ENCODE data around the gene ALDH3B1.

DNA sequence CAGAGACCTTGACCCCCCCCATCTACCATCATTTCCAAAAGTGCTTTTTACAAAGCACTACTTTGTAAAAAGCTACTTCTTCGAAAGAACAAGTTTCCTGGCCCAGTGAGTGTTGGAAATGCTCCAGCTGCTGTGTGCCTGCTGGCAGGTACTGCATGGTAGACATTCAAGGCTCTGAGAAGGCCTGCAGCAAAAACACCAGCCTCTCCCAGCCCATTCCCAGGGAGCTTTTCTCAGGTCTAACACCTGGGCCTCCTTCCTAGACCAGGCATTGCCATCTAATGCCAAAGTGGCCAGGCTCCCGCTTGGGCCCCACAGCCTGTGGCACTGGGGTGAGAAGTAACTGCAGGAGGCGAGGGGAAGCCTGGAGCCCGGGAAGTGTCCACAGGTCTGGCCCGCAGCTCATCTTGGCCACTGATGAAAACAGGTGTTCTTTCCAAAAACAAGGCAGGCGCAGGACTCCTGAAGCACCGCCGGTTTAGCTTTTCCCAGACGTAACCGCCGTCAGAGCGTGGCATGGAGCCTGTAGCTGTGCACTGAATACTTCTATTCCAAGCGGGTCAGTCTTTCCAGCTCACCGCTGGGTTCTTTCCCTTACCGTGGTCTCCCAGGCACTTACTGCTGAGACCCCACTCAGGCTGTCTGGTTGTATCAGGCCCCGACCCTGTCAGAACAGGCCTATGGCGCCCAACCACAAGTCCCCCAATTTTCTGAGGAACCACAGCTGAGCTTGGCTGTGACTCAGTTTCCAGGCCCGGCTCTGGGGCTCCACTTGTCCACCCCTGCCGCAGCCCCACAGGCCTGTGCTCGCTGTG is 27.5 kb downstream of the ALDH3B1 start:
- TF ChIP-seq, protein P1, sequence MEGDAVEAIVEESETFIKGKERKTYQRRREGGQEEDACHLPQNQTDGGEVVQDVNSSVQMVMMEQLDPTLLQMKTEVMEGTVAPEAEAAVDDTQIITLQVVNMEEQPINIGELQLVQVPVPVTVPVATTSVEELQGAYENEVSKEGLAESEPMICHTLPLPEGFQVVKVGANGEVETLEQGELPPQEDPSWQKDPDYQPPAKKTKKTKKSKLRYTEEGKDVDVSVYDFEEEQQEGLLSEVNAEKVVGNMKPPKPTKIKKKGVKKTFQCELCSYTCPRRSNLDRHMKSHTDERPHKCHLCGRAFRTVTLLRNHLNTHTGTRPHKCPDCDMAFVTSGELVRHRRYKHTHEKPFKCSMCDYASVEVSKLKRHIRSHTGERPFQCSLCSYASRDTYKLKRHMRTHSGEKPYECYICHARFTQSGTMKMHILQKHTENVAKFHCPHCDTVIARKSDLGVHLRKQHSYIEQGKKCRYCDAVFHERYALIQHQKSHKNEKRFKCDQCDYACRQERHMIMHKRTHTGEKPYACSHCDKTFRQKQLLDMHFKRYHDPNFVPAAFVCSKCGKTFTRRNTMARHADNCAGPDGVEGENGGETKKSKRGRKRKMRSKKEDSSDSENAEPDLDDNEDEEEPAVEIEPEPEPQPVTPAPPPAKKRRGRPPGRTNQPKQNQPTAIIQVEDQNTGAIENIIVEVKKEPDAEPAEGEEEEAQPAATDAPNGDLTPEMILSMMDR (IDR thresholded peaks at IDR 0.05; ENCODE audit: poor library complexity, severe bottlenecking): no peak
- TF ChIP-seq SMC3 (conservative IDR thresholded peaks at IDR 0.05; ENCODE audit: poor library complexity) (no peak), EZH2 (IDR thresholded peaks at IDR 0.05; ENCODE audit: borderline replicate concordance, insufficient read depth, low read length, poor library complexity, severe bottlenecking) (no peak), EP300 (conservative IDR thresholded peaks at IDR 0.05; ENCODE audit: poor library complexity, severe bottlenecking) (no peak), TAF1 (IDR thresholded peaks at IDR 0.05; ENCODE audit: low read depth) (no peak), RAD21 (conservative IDR thresholded peaks at IDR 0.05) (no peak)
